BJ (cell line): ENCODE measurements around the gene TMEM87B. TPM values are rescaled to one million over a fixed set of nuclear protein-coding genes. Genes with fewer than 3 reads are reported as not detected.

Experiments
- CTCF ChIA-PET: fragments of 350-600 bp; formaldehyde crosslinking; extraction: SDS; loops from one replicate; lab custom pipeline; 2021; ENCODE audit warnings: antibody characterized with exemption, inconsistent platforms; lab: Yijun Ruan, JAX
- POLR2A ChIA-PET: fragments of 300-600 bp; sonication (Branson Sonifier 250); formaldehyde crosslinking; extraction: SDS; loops from one replicate; lab custom pipeline; 2021; ENCODE audit warnings: antibody characterized with exemption; lab: Charles Lee
- DNase-seq: peaks from one replicate; pipeline ENCODE4 v3.0.0-alpha.2; 2011; ENCODE audit warnings: low read depth
- H3K27me3 ChIP-seq: 2 replicates; pipeline ENCODE4 v1.6.0; 2011; ENCODE audit warnings: low read length; ENCODE audit not compliant: control insufficient read depth, insufficient read depth
- H3K36me3 ChIP-seq: 2 replicates; pipeline ENCODE4 v1.5.1; 2011; ENCODE audit warnings: low read length; ENCODE audit not compliant: control insufficient read depth, insufficient read depth
- H3K4me3 ChIP-seq: 2 replicates; pipeline ENCODE4 v1.5.1; 2011; ENCODE audit warnings: low read depth, mild to moderate bottlenecking, control low read depth, low read length
- CTCF ChIP-seq: IDR thresholded peaks from 2 replicates; pipeline ENCODE4 v1.5.1; 2011; ENCODE audit warnings: low read depth, mild to moderate bottlenecking, control low read depth, inconsistent platforms, low read length, moderate library complexity; ENCODE audit not compliant: insufficient read depth
- polyA plus RNA-seq: library from polyadenylated mRNA; depleted of rRNA; stranded (reverse); fragments of >200 nt; gene quantifications from 2 replicates; pipeline ENCODE4 v1.2.3, GENCODE V29; 2011

TMEM87B gene
- polyA plus RNA-seq, 1 experiment: 11.4 TPM

- no peak for DNase-seq
- no peak for TF ChIP-seq CTCF
- Histone ChIP-seq H3K36me3 (no peaks in the 10 kb centered on the region), H3K27me3 (no peaks in the 10 kb centered on the region), H3K4me3 (no peak overlapping the region)
- ChIA-PET POLR2A (no interaction called here), CTCF (no interaction called here)
Measured at GRCh38 chr2:112129060-112129459, 74.0 kb downstream of the TMEM87B start.

DNA sequence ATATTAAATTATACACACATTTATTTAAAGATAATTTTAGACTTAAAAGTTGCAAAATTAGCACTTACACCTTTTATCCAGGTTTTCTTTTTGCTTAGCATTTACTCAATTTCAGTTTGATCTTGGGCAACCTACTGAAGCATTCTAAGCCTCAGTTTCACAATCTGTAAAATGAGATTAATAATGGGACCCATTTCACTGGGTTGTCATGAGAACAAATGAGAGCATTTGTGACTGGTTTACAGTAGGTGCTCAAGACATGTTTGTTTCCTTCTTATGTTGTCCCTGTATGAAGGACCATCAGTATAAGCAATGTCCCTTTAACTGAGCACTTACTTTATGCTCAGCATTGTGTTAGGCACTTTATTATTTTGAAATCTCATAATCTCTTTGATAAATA, 78.3 kb downstream of the TMEM87B start:
- H3K4me3 ChIP-seq: no peak overlapping the region
- ChIA-PET POLR2A (no interaction called here), CTCF (interaction anchor here (2.4 kb wide), 1 partner anchor 11 kb away, joined by 11 read pairs; no protein-coding TSS in a partner anchor)
- TF ChIP-seq CTCF: no peak
- H3K27me3 ChIP-seq: no peaks in the 10 kb centered on the region
- no peaks in the 10 kb centered on the region for H3K36me3 ChIP-seq
- DNase-seq: no peak

DNA sequence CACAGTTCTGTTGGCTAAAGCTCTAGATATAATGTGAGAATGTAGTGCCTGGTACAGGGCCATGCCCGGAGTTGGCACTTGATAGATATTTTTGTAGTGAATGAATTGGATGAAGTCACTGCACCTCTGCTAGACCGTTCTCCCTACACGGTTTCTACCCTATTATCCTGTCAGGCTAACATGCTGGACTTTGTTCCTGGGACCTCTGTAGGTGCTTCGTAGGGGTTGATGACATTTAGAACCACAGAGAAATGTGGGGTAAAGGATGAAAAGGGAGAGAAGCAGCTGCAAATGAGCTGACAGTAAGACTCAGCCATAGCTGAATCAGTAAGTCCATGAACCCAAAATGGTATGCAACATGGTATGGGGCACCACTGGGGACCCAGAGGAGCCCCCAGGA, 79.1 kb downstream of the TMEM87B start:
- Histone ChIP-seq H3K4me3 (no peak overlapping the region), H3K36me3 (no peaks in the 10 kb centered on the region), H3K27me3 (no peaks in the 10 kb centered on the region)
- DNase-seq: no peak
- TF ChIP-seq CTCF: no peak
- POLR2A ChIA-PET: interaction anchor here (0.5 kb wide), 2 partner anchors 209 to 628 kb away, joined by 3 to 4 read pairs; no protein-coding TSS in a partner anchor
- CTCF ChIA-PET: interaction anchor here (1.1 to 2.4 kb wide), 2 partner anchors 12 to 24 kb away, joined by 3 to 11 read pairs; no protein-coding TSS in a partner anchor

GRCh38 chr2:112136096-112136495, 81.0 kb downstream of the TMEM87B start:
- TF ChIP-seq CTCF: no peak
- CTCF ChIA-PET: no interaction called here
- Histone ChIP-seq H3K36me3 (no peaks in the 10 kb centered on the region), H3K27me3 (no peaks in the 10 kb centered on the region), H3K4me3 (no peak overlapping the region)
- no peak for DNase-seq
- POLR2A ChIA-PET: no interaction called here

DNA sequence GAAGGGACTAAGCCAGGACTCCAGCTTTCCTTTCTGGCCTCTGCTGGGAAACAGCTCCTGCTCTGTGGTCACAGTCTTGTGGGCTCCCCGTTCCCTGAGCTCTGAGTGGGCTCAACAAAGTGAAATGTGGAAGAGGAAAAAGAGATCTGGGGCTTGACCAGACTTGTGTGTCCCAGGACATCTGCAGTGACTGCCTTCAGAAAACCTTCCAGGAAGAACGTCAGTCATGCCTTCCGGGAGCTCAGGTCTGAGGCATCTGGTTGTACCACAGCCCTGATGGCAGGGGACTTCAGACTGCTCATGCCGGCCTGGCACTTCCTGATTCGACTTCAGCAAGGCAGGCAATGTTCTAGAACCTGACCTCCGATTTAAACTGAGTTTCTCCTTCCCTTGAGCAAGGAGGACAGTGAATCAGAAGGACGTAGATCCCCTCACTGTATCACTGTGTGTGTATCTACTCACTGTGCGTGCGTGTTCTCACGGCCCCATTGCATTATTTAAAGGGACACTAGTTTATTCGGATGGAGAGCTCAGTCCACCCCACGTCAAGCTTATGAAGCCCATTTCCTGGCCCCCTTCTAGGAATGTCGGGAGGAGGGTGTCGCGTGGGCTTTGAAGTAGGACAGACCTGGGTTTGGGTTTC, 82.6 kb downstream of the TMEM87B start:
- ChIA-PET CTCF (interaction anchor here (0.6 to 1.2 kb wide), 3 partner anchors 16 to 518 kb away, joined by 3 read pairs; no protein-coding TSS in a partner anchor), POLR2A (interaction anchor here (1.2 kb wide), 1 partner anchor 16 kb away, joined by 3 read pairs; no protein-coding TSS in a partner anchor)
- DNase-seq: no peak
- Histone ChIP-seq H3K36me3 (no peaks in the 10 kb centered on the region), H3K4me3 (peak overlapping the region; percentile 48), H3K27me3 (no peaks in the 10 kb centered on the region)
- TF ChIP-seq CTCF: no peak
